Measurements from ENCODE around the gene ANKRA2.

Gene ANKRA2

GRCh38 chr5:73565139-73565968 is at the start of gene ANKRA2, which contains the start of gene UTP15:
TSS of gene ANKRA2 (minus strand) at chr5:73565639. CDS start at chr5:73562881, 2,758 bp downstream.
TSS of gene UTP15 (plus strand) at chr5:73565743. CDS start at chr5:73567345, 1,602 bp downstream.
- DNase-seq: peak; percentile 75 to 99 (median 95)

GRCh38 chr5:73615085-73615484 is 49.6 kb upstream of the ANKRA2 start:
- DNase-seq: no peak

GRCh38 chr5:73612799-73613198 is 47.4 kb upstream of the ANKRA2 start:
- no peak for DNase-seq

GRCh38 chr5:73607228-73607627 is 41.8 kb upstream of the ANKRA2 start:
- no peak for DNase-seq

- DNase-seq: no peak
Observed at GRCh38 chr5:73606206-73606753, 40.8 kb upstream of the ANKRA2 start.

GRCh38 chr5:73605223-73606087 is 40.0 kb upstream of the ANKRA2 start:
- no peak for DNase-seq

- no peak for DNase-seq
Observed at GRCh38 chr5:73603998-73604397, 38.6 kb upstream of the ANKRA2 start.

GRCh38 chr5:73599380-73599779 is 33.9 kb upstream of the ANKRA2 start:
- DNase-seq: no peak

GRCh38 chr5:73596705-73597328 is 31.4 kb upstream of the ANKRA2 start:
- no peak for DNase-seq

GRCh38 chr5:73592551-73592950 is 27.1 kb upstream of the ANKRA2 start:
- DNase-seq: no peak

GRCh38 chr5:73591698-73592501 is 26.5 kb upstream of the ANKRA2 start:
- DNase-seq: no peak

- peak in 20 of 56 donors; percentile 1 to 64 (median 14) for DNase-seq
Observed at GRCh38 chr5:73591102-73591695, 25.8 kb upstream of the ANKRA2 start.

GRCh38 chr5:73587923-73588322 is 22.5 kb upstream of the ANKRA2 start:
- no peak for DNase-seq

- no peak for DNase-seq
Observed at GRCh38 chr5:73582285-73583145, 17.1 kb upstream of the ANKRA2 start.

- no peak for DNase-seq
Observed at GRCh38 chr5:73565969-73566547, 619 bp upstream of the ANKRA2 start.

- DNase-seq: peak in 9 of 56 donors; percentile 1 to 50 (median 25)
Observed at GRCh38 chr5:73564675-73565074, 764 bp downstream of the ANKRA2 start.

- no peak for DNase-seq
Observed at GRCh38 chr5:73564018-73564417, 1.4 kb downstream of the ANKRA2 start.

- no peak for DNase-seq
Observed at GRCh38 chr5:73558950-73559349, 6.5 kb downstream of the ANKRA2 start.

GRCh38 chr5:73552642-73553041 is 12.8 kb downstream of the ANKRA2 start:
- DNase-seq: no peak

Data from nucleus accumbens (tissue), 56 donors.